ENCODE data around the gene CRYBG3.

The CRYBG3 gene

DNA sequence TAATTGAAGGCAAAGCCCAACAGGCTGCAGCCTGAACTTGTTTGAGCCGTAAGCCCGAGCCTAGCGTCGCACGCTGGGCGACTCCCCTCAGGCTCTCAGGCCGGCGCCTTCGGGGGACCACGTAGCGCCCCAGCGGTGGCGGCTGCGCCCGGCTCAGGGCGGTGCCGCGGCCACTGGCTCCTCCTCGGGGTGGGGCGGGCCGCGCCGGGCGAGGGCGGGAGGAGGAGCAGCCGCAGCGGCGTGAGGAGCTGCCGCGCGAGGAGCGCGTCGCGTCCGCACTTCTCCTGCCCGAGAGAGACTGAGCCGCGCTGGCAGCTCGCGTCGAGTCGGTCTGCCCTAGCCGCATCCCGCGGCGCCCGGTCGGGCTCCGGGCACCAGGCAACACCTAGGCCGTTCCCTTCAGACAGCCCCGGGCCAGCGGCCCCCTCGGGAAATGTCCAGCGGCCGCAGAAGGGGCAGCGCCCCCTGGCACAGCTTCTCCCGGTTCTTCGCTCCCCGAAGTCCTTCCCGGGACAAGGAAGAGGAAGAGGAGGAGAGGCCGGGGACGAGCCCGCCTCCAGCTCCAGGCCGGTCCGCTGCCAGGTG lies at the start of gene CRYBG3:
TSS of gene CRYBG3 (plus strand) at position 238 of the 585 bp plus-strand sequence. CDS start at position 434, 196 bp downstream.
- Histone ChIP-seq H3K27ac (peak within 1 kb of the TSS; percentile 60 to 97 (median 90)), H3K4me3 (peak within 1 kb of the TSS; percentile 67 to 92 (median 86))

DNA sequence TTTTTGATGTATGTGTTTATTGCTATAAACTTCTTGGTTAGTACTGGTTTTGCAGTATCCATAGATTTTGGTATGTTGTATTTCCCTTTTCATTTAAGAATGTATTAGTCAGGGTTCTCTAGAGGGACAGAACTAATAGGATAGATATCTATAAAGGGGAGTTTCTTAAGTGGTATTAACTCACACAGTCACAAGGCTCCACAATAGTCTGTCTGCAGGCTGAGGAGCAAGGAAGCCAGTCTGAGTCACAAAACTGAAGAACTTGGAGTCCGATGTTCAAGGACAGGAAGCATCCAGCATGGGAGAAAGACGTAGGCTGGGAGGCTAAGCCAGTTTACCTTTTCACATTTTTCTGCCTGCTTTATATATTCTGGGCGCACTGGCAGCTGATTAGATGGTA lies 48.9 kb upstream of the CRYBG3 start:
- H3K27ac ChIP-seq, result no peak overlapping the region

DNA sequence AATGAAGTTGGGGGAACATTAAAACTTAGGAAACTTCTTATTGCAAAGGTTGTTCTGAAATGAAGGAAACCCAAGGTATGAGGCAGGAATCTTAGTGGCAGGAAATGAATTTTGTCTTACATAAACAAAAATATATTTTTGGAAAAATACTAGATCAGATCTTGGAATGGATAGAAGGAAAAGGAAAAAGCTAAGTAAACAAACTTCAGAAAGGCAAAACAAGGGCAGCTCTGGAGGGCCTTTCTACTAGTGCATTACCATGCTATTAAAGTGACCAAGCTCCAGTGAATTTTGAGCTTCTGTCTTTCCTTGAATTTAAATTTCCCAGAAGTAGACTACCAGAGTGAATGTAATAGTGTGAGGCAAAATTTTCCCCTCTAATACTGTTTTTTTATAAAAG lies 43.7 kb upstream of the CRYBG3 start:
- H3K27ac ChIP-seq, result no peak overlapping the region
- H3K4me3 ChIP-seq, result no peak overlapping the region

More for the DNA sequence above, 48.9 kb upstream of the CRYBG3 start:
- H3K4me3 ChIP-seq, result no peak overlapping the region

DNA sequence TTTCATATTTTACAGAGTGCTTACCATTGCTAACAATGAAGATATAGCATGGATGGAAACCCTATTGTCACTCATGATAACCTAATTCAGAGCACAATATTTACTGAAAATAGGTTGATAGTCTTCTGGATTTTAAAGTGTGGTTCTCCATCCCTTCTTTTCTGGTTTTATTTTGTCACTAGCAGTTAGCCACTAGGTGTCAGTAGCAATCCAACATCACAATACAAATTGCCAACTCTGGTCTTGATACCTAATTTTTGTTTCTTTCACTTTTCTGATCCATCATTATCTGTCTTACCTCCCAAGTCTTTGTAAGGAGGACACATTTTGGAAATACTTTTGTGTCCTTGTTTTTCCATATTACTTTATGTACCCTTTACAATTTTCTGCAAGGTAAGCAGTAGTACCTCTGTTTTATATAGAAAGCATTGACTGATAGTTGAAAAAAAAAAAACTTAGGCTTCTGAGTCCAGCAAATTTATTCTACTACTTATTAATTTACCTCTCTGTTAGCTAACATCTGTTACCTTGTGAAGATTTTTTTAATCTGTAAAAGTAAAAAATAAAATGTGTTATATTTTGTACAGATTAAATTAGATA lies 28.3 kb upstream of the CRYBG3 start:
- H3K4me3 ChIP-seq, result no peak overlapping the region
- no peak overlapping the region for H3K27ac ChIP-seq

DNA sequence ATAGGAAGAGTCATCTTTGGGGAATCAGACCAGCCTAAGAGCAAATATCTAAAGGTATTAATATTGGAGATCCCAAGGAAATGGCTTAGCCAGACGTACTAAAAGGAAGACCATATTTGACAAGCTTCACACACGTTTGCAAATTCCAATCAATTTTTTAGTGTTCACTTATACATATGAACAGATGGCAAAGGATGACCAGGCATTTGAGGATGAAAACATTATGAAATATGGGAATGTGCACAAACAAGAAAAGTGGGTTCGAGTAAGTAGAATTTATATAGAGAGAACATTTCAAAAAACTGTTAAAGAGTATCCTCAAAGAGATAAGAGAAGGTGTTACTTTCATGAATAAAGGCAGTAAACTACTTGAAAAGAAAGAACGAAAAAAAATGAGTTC lies 25.9 kb upstream of the CRYBG3 start:
- no peak overlapping the region for H3K4me3 ChIP-seq
- H3K27ac ChIP-seq, result no peak overlapping the region

DNA sequence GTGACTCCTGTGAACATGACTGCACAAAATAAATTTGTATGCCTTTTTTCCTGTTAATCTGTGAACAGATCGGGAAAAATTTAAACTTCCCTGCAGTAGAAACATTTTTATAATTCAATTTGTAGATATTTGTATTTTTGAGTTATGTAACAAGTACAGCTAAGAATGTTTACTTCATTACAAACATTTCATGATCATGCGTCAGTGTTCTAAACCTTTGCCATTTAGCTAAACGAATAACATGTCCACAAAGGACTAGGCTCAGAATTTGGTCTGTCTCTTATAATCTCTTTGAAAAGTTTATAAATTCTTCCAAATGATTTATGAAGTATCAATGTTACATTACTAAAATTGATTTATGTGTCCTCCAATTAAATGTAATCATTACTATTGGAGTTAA lies 17.3 kb upstream of the CRYBG3 start:
- Histone ChIP-seq H3K4me3 (no peak overlapping the region), H3K27ac (no peak overlapping the region)

DNA sequence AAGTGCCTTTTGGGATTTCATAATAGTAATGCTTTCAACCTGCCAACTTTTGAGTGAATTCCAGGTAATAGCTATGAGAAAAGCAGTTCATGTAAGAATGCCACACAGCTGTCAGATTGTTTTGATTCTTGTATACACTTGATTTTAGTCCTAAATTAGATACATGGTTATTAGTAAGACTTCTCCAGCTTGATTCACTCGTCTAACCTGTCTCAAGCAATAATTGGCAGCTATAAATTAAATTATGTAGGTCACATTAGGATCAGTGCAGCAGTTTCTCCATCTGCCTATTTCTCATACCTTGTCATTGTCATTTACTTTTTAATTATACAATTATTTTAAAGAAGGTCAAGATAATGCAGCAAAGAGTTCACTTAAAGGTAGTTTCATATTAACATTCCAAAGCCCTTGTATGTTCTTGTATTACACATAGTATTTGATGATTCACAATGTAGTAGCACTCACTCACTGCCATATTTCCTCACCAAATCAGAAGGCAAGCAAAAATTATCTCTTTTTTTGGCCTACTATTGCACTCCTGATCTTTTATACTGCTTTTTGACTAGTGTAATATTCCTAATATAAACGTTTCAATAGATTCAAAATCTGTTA lies 10.9 kb upstream of the CRYBG3 start:
- Histone ChIP-seq H3K4me3 (no peak overlapping the region), H3K27ac (no peak overlapping the region)

DNA sequence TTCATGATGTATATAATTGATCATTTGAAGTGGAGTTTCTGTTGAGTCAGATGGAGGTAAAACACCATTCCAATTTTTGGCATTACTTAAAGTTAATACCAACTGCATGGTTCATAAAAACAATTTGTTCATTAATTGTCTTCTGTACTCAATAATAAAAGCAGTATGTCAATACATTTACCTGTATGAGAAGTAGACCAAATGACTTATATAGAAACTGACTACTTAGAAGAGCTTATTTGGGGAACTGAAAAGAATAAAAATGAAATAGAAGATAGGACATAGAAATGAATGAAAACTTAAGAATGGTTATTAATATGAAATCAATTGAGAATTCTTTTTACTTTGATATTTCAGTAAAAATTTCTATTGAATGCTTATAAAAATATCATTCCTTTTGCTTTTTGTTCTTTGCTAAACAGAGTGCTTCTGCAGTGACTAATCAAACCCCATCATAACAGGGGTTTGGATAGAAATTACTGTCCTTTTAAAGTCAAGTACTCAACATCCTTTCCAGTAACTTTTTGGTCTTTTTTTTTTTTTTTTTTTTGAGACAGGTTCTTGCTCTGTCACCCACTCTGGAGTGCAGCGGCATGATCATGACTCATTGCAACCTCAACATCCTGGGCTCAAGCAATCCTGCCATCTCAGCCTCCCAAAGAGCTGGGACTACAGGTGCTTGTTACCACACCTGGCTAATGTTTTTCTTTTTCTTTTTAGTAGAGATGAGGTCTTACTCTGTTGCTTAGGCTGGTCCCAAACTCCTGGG lies 6.5 kb upstream of the CRYBG3 start:
- no peak overlapping the region for H3K4me3 ChIP-seq
- H3K27ac ChIP-seq, result no peak overlapping the region

DNA sequence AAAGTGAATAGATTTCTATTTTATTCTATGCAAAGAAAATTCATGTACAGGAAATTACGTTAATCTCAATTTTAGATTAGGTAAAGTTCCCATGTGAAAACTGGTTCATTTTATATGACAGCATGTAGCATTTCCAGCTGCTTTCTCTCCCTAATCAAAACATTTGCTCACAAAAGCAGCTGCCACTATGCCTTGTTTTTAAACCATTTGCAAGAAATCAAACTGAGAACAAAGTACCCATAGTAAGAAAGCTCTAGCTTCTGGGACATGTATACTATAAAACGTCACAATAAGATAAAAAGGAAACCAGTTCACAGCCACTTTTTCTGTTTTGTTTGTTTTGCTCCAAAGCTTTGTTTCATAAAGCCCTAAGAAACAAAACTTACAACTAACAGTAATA lies 5.0 kb upstream of the CRYBG3 start:
- Histone ChIP-seq H3K4me3 (no peak overlapping the region), H3K27ac (no peak overlapping the region)

DNA sequence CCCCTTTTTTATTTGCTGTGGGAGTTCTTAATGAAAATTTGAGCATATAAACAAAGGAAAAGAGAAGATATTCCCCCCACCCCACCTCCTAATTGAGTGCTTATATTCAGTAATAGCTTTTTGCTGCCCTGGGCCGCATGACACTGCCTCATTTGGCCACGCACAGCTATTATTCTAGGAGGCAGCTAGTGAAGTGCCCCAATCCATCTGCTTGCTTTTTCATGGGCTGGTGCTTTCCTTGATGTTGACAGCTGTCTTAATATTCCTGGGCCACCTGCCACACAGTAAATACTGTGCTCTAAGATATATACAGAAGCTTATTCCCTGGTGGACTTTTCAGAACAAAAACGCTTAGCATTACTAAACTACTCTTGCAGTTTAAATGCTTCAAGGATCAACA lies 3.8 kb upstream of the CRYBG3 start:
- Histone ChIP-seq H3K27ac (no peak overlapping the region), H3K4me3 (no peak overlapping the region)

DNA sequence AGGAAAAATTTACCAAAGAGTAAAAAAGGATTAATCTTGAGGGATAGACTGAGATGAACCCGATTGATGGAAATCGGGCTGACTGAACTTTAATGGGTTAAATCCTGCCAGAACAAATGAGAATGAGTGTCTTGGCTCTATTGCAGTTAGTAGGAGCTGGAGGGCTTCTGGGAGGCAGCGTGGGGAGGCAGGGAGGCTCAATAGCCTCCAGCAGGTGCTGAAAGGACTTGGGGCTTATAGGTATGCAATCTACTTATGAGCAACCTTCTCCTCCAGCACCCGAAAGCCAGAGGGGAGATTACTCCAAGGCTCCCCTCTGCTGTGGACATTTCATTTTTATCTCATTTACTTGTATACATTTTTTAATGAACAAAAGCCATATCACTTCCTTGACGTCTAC lies 1.0 kb upstream of the CRYBG3 start:
- Histone ChIP-seq H3K27ac (peak overlapping the region in 4 of 21 experiments; percentile 90 to 94 (median 92)), H3K4me3 (peak overlapping the region in 4 of 7 experiments; percentile 81 to 92 (median 89))

DNA sequence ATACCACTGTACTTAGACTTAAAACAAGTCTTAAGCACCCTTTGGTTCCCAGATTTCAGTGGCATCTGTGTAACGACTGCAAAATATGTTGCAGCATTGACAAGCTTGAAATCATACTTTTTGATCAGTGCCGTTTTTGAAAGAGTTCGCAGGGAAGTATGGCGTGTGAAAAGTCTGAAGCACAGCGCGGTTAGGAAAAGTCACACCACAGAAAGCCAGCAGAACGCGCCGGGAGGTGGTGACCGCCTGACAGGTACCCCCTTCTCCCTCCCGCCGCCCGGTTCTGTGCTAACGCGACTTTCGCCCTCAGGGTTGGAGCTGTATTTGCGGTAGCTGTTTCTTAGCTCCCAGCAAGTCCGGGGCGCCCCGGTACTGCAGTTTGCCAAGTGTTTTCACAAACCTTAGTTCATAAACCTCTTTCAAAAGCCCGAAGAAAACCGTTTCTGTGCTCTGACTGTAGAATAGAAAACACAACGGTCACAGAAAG lies 481 bp upstream of the CRYBG3 start:
- peak overlapping the region; percentile 67 to 92 (median 86) for H3K4me3 ChIP-seq
- peak overlapping the region in 20 of 21 experiments; percentile 65 to 97 (median 90) for H3K27ac ChIP-seq

DNA sequence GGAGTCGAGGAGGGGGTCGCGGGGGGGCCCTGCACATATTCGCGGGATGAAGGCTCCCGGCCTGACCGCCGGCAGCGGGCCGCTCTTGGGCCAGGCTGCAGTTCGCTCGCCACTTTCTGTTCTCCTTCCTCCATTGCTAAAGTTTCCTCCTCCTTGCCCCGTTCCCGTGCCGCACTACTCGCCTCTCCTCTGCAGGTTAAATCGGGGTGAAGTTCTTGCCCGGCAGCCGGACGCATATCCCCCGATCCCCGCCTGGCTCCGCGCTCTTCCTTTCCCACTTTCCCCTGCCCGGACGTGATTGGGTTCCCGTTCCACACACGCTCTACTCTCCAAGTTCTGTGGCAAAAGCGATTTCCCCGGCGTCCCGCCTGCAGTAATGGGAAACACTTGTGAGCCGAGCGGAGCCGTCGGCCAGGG lies 556 bp downstream of the CRYBG3 start:
- Histone ChIP-seq H3K4me3 (peak overlapping the region; percentile 67 to 92 (median 86)), H3K27ac (peak overlapping the region; percentile 60 to 97 (median 90))

DNA sequence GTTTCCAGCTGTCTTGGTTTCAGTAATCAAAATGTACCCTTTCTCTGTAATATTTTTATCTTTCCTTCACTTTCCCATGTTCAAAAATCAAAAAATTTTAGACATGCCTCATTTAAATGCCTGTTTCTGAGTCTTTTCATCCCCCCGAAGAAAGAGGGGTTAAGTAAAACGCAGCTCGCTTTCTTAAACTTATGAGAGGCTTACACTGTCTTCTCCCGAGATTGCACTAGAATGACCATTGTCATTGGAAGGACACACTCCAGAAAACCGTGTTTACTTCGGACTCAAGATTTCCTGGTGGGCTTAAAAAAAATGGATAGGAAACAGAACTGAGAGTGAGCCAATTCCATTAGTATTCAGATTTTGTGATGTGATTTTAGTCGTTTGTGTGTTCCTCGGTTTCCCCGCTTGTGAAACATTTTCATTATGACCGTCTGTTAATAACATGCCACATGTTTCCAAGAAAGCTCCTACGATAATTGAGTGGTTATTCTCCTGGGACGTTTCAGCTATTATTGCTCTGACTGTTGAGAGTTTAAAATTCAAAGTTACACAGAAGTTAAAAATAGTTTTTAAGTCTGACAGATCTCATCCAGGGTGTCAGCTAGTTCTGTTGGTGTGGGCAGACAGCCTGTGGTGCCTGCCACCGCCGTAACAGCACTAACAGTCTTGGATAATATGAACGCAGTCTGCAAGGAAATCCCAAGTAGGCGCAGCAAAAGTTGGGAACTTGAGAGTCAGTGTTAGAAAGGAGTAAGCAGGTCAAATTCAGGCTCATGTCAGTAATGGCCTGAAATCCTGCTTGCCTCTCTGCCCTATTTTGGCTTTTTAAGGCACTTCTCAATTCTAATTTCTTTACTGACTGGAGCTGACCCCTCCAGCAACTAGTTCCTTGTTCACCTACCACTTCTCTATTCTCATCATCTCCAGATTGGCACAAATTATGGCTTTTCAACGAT lies 1.5 kb downstream of the CRYBG3 start:
- H3K27ac ChIP-seq, result peak overlapping the region in 16 of 21 experiments; percentile 74 to 97 (median 91)
- H3K4me3 ChIP-seq, result peak overlapping the region; percentile 67 to 92 (median 86)

DNA sequence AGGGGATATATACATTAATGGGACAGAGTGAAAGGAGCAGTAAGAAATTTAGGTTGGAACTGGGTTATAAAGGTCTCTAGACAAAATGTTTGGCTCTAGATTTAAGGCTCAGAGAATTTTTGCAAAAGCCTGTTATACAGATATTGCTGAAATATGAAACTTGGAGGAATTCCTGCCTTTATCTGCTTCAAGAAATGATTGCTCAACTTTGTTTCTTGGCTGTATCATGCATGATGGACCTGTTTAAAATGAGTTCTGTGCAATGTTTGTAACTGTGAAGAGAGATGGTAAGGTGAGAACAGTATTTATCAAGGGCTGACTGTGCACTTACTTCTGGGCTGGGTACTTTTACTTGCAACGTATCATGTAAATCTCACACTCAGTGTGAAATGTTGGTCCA lies 3.3 kb downstream of the CRYBG3 start:
- H3K4me3 ChIP-seq, result no peak overlapping the region
- no peak overlapping the region for H3K27ac ChIP-seq

DNA sequence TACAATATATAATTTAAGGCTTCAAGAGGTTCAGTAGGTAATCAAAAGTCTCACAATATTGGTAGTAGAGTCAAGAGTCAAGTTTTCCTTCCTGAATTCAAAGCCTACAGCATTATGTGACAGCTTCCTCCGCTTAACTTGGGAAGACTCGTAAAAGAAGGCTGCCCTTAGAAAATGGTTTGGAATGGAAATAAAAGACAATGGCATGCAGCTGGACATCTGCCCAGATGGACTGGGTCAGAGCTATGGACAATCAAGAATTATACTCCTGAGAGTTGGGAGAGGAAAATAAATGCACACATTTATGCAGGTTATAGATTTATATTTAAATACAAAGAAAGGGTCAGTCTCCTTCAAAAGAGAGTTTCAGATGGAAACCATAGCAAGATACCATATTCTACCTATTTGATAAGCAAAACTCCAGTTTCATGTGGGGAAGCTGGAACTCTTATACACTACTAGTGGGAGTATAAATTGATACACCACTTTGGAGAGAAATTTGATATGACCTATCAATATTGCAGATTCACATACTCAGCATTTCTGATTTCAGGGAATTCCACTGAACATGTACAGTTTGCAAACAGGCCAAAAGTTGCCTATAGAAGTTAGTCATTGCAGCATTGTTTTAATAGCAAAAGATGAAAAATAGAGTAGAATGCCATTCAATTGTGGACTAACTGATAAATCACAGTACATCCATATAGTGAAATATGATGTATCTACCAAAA lies 6.1 kb downstream of the CRYBG3 start:
- H3K27ac ChIP-seq, result no peak overlapping the region
- no peak overlapping the region for H3K4me3 ChIP-seq

DNA sequence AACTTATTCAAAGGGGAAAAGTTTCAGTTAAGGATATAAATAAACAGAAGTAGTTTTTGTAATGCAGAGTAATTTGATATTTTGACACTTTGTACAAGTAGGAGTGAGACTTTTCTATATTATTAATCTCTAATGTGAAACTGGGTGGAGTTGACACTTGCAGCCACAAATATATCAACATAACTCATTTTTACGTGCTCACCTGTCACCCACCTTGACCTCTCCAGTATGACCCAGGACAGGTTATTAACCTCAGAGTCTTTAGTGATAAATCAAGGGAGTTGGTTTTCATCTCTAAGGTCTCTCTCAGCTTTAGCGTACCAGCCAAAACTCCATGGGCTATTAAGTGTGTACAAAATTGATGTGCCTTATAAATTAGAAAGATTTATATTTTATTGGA lies 7.4 kb downstream of the CRYBG3 start:
- no peak overlapping the region for H3K27ac ChIP-seq
- H3K4me3 ChIP-seq, result no peak overlapping the region

DNA sequence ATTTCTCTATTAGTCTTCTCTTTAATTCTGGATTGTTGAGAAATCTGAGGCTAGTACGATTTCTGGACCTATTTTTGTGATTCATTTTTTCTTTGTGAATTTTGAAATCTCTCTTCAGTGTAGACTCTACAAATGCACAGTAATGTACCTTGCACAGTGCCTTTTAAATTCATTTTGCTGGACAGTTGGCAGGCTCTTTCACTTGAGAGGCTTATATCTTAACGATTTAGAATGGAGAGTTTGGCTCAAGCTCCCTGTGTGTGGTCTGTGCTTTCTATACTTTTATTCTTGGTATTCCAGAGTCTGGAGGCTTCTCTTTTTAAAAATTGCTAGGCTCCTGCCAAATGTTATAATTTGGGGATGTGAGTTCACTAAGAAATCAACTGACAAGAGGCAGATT lies 8.8 kb downstream of the CRYBG3 start:
- Histone ChIP-seq H3K27ac (no peak overlapping the region), H3K4me3 (no peak overlapping the region)

DNA sequence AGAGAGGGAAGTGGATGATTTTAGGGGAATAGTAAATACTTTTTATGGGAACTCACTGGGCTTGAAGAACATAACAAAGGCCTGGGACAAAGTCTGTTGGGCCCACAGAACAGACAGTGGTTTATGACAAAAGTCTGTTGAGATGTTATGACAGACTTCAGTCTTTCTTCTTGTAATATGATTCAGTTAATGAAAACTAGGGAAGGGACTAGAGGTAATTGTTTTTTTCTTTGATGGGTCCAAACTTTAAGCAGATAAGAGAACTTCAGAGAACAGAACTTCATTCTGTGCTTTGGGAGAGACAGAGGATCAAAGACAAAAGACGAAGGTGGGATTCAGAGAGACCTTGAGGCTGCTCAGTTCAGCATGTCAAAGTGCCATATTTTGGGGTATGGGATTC lies 9.3 kb downstream of the CRYBG3 start:
- no peak overlapping the region for H3K27ac ChIP-seq

More for the DNA sequence above, 9.3 kb downstream of the CRYBG3 start:
- no peak overlapping the region for H3K4me3 ChIP-seq
